ENCODE measurements around the gene CCSER2.

The CCSER2 gene

GRCh38 chr10:84542522-84543490 lies 214.4 kb downstream of the CCSER2 start:
- no peak for DNase-seq (ENCODE audit: low read depth)
- no peak for TF ChIP-seq CTCF (IDR thresholded peaks at IDR 0.05; ENCODE audit: low read length, missing control alignments)
- no peak overlapping the region for H3K4me3 ChIP-seq (replicated peaks; ENCODE audit: low read depth, low read length)

GRCh38 chr10:84543948-84544347 lies 215.6 kb downstream of the CCSER2 start:
- no peak for DNase-seq (ENCODE audit: low read depth)
- no peak overlapping the region for H3K4me3 ChIP-seq (replicated peaks; ENCODE audit: low read depth, low read length)
- TF ChIP-seq CTCF (IDR thresholded peaks at IDR 0.05; ENCODE audit: low read length, missing control alignments): no peak

- H3K4me3 ChIP-seq (replicated peaks; ENCODE audit: low read depth, low read length): no peak overlapping the region
- no peak for DNase-seq (ENCODE audit: low read depth)
- TF ChIP-seq CTCF (IDR thresholded peaks at IDR 0.05; ENCODE audit: low read length, missing control alignments): no peak
Measured at GRCh38 chr10:84545651-84546050, 217.3 kb downstream of the CCSER2 start.

GRCh38 chr10:84546609-84547008 lies 218.2 kb downstream of the CCSER2 start:
- DNase-seq (ENCODE audit: low read depth): no peak
- H3K4me3 ChIP-seq (replicated peaks; ENCODE audit: low read depth, low read length): no peak overlapping the region
- no peak for TF ChIP-seq CTCF (IDR thresholded peaks at IDR 0.05; ENCODE audit: low read length, missing control alignments)

GRCh38 chr10:84547616-84548015 lies 219.2 kb downstream of the CCSER2 start:
- no peak for TF ChIP-seq CTCF (IDR thresholded peaks at IDR 0.05; ENCODE audit: low read length, missing control alignments)
- no peak overlapping the region for H3K4me3 ChIP-seq (replicated peaks; ENCODE audit: low read depth, low read length)
- DNase-seq (ENCODE audit: low read depth): no peak

GRCh38 chr10:84548869-84549268 lies 220.5 kb downstream of the CCSER2 start:
- peak; percentile 23 for TF ChIP-seq CTCF (IDR thresholded peaks at IDR 0.05; ENCODE audit: low read length, missing control alignments)
- no peak overlapping the region for H3K4me3 ChIP-seq (replicated peaks; ENCODE audit: low read depth, low read length)
- peak; percentile 7 for DNase-seq (ENCODE audit: low read depth)
